Upper lobe of left lung (tissue), 4 donors: ENCODE data around the gene SHMT1.
"Not testable (repeated sequence)": the region's sequence is repeated elsewhere in the genome, so short reads cannot be mapped to it uniquely, and the experiment has no call there.

Experiments used
- POLR2AphosphoS5 ChIP-seq, 2 donors: sonication (generic); formaldehyde crosslinking; IDR thresholded peaks; one replicate each; pipeline ENCODE4 v1.5.1; 2017; ENCODE audit warnings: antibody characterized with exemption in 2 of 2
- TF ChIP-seq, protein P1 (sequence below), 6 experiments: fragments of 450-650 bp in 4 of 6; fragments of 200-600 bp in 2 of 6; sonication (generic) in 2 of 6; IDR thresholded peaks; one replicate each; pipeline ENCODE4 v1.5.1; 2016 to 2019; ENCODE audit warnings: antibody characterized with exemption in 6 of 6

GRCh38 chr17:18388728-18389127 is 25.4 kb upstream of the SHMT1 start:
- TF ChIP-seq, protein P1, sequence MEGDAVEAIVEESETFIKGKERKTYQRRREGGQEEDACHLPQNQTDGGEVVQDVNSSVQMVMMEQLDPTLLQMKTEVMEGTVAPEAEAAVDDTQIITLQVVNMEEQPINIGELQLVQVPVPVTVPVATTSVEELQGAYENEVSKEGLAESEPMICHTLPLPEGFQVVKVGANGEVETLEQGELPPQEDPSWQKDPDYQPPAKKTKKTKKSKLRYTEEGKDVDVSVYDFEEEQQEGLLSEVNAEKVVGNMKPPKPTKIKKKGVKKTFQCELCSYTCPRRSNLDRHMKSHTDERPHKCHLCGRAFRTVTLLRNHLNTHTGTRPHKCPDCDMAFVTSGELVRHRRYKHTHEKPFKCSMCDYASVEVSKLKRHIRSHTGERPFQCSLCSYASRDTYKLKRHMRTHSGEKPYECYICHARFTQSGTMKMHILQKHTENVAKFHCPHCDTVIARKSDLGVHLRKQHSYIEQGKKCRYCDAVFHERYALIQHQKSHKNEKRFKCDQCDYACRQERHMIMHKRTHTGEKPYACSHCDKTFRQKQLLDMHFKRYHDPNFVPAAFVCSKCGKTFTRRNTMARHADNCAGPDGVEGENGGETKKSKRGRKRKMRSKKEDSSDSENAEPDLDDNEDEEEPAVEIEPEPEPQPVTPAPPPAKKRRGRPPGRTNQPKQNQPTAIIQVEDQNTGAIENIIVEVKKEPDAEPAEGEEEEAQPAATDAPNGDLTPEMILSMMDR (IDR thresholded peaks at IDR 0.05), result not testable (repeated sequence)
- not testable (repeated sequence) for TF ChIP-seq POLR2AphosphoS5 (IDR thresholded peaks at IDR 0.05)
